Measurements from ENCODE around the gene FURIN.
A peak's percentile ranks its signal among the peaks of the same experiment; 100 is the strongest.
"Not testable (repeated sequence)": the region's sequence is repeated elsewhere in the genome, so short reads cannot be mapped to it uniquely, and the experiment has no call there.

The FURIN gene

DNA sequence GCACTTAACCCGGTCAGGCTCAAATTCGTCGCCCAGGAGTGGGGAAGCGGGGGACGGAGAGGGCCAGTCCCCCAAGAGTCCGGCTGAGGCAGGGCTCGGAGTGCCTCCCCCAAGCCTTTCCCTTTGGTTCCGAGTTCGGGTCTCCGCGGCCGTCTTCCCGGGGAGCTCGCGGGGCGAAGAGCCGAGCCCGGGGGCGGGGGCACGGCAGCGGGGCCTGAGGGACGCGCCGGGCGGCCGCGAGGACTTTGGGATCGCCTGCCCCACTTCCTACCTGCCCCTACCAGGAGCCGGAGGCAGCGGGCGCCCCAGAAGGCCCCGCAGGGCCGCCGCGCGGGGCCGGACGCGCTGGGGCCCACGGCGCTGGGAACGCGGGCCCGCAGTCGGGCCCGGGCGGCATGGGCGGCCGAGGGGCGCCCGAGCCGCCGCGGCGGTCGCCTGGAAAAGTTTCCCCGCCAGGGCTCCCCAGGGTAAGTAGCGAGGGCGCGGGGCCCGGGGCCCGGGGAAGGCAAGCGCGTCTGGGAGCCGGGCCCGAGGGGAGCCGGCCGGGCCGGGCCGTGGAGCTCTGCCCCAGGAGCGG is 2.8 kb downstream of the FURIN start:
- peak; percentile 49 for DNase-seq

DNA sequence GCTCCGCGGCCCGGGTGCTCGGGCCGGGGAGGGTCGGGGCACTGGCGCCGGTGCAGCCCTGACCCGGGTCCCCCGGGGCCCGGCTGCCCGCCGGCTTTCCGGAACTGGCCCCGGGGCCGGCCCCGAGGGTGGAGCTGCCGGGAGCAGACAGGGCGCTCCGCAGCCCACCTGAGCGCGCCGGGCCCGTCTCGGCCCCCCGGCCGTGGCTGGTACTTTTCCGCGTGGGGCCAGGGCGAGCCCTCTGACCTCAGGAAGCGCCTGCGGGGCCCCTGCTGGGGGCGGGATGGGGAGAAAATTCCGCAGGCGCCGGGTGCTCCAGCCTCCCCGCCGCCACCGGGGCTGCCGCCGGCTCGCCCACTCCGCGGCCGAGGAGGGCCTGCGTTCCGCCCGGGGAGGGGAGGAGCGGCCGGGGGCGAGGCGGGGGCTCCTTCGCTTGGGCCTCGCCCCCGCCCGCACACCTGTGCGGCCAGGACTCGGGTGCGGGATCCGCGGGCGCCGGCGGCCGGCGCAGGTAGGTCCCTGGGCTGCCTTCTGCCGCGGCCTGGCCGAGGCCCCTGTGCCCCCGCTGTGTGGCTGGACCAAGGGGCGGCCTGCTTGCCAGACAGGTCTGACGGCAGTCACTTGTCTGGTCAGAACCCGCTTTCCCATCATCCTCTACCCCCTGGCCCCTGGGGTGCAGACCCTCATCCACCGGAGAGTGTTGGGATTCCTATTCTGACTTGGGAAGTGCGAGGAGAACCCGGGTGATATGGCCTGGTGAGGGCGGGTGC is 3.5 kb downstream of the FURIN start:
- DNase-seq, result peak; percentile 56

DNA sequence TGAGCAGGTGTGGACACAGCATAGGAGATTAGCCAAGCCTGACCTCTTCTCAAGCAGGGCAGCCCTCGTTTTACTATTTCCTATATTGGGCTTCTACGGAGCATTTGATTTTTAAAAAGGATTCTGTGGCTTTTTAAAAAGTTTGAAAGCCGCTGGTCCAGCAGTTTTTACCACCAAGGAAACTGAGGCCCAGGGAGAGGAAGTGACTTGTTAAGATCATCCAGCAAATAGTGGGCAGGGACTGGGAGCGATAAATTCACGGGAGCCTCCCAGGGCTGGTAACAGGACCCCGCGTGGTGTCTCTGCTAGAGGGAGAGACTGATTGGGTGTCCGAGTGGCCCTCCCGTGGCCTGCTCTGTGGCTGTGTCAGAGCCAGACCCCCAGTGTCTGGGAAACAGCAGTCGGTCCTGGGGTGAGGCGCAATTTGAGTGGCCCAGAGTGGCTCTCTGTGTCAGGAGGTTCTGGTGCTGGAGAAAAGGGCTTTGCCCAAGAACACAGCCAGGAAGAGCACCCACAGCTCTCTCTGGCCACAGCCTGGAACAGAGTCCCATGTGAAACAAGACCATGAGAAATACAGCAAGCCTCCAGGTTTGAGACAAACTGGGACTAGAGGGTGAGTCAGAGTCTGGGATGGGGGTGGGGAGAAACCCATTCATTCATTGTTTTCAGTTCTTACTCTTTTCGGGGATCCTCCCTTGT is 4.2 kb downstream of the FURIN start:
- peak; percentile 79 for DNase-seq

DNA sequence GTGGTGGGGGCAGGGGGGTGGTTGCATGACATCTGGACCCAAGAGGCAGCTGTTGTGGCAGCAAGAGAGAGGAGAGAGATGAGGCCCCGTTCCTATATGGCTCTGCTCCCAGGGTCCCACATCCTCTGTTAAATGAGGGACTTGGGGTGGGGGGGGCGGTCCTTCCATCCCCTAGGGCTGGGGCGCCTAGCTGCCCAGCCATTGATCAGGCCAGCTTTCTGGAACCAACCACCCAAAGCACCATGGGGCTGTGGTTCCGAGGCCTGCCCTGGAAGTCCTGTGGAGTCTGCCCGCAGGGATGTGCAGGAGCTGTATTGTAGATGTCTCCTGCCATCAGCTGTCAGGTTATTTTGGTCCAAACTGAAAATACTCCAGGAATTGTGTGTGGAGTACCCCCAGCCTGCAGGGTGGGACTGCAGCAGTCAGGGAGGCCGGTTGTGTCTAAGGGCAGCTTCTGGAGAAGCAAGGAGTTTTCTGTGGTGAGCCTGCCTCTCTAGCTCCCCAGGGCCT is 5.2 kb downstream of the FURIN start:
- DNase-seq, result no peak

DNA sequence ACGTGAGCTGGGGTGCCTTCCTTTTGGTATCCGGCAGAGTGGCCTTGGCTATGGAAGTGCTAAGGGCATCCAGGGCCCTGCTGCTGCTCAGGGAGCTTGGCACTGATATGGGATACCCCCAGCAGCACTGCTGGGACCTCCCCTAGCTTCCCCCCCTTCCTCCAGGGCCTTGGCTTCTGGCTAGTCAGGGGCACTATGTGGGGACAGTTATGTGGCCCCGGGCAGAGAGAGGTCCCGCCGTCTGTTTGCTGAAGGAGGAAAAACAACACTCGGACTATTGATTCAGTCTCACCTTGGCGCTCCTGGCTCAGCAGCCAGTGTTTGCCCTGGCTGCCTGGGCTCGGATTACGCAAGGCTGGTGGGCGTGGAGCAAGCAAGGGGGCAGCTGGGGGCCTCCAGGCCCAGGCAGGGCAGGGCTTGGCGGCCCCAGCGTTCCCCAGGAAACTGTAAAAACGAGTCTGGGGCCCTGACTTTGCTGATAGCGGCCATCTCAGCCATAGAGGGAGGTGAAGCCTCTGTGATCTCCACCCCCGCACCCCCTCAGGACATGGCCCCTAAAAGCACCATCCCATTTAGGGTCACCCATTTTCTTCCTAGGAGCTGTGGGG is 5.7 kb downstream of the FURIN start:
- no peak for DNase-seq

DNA sequence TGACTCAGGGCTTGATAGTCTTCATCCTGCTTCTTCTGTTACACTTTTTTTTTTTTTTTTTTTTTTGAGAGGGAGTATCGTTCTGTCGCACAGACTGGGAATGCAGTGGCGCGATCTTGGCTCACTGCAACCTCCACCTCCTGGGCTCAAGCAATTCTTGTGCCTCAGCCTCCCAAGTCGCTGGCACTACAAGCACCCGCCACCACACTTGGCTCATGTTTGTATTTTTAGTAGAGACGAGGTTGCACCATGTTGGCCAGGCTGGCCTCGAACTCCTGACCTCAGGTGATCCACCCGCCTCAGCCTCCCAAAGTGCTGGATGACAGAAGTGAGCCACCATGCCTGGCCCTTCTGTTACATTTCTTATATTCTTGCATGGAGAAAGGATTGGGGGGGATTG is 6.6 kb downstream of the FURIN start:
- not testable (repeated sequence) for DNase-seq

DNA sequence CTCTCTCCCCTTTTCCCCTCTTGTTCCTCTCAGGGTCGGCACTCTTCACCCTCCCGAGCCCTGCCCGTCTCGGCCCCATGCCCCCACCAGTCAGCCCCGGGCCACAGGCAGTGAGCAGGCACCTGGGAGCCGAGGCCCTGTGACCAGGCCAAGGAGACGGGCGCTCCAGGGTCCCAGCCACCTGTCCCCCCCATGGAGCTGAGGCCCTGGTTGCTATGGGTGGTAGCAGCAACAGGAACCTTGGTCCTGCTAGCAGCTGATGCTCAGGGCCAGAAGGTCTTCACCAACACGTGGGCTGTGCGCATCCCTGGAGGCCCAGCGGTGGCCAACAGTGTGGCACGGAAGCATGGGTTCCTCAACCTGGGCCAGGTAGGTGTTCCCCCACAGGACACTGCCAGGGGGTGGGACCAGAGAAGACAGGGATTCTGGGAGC is 7.2 kb downstream of the FURIN start:
- DNase-seq, result no peak

DNA sequence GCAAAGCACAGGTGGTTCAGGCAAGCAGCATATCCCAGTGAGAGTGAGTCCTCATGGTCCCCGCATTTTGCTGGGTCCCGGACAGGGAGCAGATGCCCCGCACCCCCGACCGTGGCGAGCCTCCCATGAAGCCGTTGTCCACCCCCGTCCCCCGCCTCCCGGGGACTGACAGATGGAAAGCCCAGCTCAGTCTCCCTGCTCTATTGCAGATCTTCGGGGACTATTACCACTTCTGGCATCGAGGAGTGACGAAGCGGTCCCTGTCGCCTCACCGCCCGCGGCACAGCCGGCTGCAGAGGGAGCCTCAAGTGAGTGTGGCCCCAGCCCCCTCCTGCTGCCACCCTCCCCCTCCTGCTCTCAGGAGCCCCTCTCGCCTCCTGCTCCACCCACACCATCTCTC is 7.7 kb downstream of the FURIN start:
- no peak for DNase-seq

DNA sequence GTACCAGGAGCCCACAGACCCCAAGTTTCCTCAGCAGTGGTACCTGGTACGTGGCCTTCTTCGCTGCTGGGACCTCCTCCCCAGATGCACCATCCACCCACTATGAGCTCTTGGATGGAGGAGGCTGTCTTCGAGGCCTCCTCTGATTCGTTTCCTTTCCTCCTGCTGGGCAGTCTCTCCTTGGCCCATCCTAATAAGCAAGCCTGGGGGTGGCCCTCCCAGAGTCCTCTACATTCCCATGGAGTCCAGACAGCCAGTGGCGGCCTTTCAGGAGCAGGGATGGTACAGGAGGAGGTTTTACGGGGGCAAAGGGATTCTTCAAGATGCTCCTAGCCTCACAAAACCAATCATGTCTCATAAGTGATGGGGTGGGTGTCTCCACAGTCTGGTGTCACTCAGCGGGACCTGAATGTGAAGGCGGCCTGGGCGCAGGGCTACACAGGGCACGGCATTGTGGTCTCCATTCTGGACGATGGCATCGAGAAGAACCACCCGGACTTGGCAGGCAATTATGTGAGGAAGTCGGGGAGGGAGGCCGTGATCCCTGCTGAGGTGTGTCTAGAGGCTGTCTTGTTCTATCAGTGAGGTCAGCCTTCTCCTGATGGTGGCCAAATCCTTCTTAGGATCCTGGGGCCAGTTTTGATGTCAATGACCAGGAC is 8.3 kb downstream of the FURIN start:
- DNase-seq, result no peak

DNA sequence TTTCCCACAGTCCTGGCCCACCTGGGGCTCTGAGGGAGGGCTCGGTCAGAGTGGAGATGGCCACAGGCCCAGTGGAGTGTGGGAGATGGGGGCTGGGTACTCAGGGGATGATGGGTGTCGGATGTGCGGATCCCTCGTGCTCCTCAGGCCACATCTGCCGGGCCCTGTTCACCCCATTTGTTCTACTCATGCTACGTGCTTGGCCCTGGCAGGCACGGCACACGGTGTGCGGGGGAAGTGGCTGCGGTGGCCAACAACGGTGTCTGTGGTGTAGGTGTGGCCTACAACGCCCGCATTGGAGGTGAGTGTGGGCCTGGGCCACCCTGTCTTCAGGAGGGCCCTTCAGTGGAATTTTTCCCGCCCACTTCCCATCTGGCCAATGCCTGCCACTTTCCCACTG is 8.9 kb downstream of the FURIN start:
- no peak for DNase-seq

DNA sequence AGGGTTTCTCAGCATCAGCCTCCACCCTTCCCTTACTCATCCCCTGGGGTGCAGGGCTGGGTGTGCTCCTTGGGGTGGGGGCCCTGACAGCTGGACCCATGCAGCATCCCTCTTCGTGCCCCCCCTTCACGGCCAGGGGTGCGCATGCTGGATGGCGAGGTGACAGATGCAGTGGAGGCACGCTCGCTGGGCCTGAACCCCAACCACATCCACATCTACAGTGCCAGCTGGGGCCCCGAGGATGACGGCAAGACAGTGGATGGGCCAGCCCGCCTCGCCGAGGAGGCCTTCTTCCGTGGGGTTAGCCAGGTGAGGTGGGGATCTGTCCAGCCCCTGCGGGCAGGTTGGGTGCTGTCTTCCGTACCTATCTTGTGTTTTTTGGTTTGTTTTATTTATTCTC is 9.6 kb downstream of the FURIN start:
- DNase-seq, result no peak

DNA sequence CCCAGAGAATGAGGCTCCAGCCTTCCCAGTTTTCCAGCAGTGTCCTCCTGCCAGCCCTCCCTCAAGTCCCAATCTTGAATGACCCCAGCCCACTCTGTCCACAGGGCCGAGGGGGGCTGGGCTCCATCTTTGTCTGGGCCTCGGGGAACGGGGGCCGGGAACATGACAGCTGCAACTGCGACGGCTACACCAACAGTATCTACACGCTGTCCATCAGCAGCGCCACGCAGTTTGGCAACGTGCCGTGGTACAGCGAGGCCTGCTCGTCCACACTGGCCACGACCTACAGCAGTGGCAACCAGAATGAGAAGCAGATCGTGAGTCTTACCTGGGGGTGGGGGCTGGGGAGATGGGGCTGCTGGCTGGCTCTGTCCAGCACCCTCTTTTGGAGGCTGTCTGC is 10.3 kb downstream of the FURIN start:
- no peak for DNase-seq

DNA sequence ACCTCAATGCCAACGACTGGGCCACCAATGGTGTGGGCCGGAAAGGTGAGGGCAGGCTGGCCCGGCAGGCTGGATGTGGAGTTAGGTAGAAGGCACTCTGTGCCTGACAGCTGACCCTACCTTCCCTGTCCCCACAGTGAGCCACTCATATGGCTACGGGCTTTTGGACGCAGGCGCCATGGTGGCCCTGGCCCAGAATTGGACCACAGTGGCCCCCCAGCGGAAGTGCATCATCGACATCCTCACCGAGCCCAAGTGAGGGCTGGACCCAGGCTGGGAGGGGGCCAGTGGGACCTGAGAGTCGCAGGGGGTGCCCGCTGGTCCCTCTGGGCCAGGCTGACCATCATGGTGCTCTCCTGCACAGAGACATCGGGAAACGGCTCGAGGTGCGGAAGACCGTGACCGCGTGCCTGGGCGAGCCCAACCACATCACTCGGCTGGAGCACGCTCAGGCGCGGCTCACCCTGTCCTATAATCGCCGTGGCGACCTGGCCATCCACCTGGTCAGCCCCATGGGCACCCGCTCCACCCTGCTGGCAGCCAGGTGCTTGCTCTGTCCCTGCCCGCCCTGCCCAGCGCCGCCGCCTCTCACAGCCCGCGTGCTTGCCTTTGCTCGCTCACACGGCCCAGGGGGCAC is 11.5 kb downstream of the FURIN start:
- DNase-seq, result no peak

DNA sequence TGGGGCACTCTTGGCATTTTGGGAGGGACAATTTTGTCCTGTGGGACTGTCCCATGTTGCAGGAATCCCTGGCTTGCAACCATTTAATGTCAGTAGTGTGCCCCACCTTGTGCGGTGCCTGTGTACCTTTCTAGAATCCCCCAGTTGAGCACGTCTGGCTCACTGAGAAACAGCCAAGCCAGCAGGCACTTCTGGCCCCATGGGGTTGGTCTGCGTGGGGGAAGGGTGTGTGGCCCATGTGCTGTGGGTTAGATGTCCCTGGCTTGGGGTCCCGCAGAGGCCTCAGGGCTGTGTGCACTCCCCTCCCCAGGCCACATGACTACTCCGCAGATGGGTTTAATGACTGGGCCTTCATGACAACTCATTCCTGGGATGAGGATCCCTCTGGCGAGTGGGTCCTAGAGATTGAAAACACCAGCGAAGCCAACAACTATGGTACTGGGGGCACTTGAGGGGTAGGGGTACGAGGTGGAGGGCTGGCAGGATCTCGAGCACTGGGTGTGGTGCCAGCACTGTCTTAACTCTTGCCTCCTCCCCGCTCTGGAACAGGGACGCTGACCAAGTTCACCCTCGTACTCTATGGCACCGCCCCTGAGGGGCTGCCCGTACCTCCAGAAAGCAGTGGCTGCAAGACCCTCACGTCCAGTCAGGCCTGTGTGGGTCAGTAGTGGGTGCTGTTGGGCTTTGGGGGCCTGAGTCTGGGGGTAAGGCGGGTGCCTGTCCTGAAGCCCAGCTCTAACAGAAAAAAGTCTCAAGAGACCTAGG is 12.2 kb downstream of the FURIN start:
- DNase-seq, result no peak

DNA sequence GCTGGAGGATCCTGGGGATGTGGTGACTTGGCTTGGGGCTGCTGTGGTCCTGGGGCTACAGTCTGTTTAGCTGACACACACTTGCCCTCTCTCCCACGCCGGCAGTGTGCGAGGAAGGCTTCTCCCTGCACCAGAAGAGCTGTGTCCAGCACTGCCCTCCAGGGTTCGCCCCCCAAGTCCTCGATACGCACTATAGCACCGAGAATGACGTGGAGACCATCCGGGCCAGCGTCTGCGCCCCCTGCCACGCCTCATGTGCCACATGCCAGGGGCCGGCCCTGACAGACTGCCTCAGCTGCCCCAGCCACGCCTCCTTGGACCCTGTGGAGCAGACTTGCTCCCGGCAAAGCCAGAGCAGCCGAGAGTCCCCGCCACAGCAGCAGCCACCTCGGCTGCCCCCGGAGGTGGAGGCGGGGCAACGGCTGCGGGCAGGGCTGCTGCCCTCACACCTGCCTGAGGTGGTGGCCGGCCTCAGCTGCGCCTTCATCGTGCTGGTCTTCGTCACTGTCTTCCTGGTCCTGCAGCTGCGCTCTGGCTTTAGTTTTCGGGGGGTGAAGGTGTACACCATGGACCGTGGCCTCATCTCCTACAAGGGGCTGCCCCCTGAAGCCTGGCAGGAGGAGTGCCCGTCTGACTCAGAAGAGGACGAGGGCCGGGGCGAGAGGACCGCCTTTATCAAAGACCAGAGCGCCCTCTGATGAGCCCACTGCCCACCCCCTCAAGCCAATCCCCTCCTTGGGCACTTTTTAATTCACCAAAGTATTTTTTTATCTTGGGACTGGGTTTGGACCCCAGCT is 13.0 kb downstream of the FURIN start:
- no peak for DNase-seq

DNA sequence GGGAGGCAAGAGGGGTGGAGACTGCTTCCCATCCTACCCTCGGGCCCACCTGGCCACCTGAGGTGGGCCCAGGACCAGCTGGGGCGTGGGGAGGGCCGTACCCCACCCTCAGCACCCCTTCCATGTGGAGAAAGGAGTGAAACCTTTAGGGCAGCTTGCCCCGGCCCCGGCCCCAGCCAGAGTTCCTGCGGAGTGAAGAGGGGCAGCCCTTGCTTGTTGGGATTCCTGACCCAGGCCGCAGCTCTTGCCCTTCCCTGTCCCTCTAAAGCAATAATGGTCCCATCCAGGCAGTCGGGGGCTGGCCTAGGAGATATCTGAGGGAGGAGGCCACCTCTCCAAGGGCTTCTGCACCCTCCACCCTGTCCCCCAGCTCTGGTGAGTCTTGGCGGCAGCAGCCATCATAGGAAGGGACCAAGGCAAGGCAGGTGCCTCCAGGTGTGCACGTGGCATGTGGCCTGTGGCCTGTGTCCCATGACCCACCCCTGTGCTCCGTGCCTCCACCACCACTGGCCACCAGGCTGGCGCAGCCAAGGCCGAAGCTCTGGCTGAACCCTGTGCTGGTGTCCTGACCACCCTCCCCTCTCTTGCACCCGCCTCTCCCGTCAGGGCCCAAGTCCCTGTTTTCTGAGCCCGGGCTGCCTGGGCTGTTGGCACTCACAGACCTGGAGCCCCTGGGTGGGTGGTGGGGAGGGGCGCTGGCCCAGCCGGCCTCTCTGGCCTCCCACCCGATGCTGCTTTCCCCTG is 13.8 kb downstream of the FURIN start:
- no peak for DNase-seq

DNA sequence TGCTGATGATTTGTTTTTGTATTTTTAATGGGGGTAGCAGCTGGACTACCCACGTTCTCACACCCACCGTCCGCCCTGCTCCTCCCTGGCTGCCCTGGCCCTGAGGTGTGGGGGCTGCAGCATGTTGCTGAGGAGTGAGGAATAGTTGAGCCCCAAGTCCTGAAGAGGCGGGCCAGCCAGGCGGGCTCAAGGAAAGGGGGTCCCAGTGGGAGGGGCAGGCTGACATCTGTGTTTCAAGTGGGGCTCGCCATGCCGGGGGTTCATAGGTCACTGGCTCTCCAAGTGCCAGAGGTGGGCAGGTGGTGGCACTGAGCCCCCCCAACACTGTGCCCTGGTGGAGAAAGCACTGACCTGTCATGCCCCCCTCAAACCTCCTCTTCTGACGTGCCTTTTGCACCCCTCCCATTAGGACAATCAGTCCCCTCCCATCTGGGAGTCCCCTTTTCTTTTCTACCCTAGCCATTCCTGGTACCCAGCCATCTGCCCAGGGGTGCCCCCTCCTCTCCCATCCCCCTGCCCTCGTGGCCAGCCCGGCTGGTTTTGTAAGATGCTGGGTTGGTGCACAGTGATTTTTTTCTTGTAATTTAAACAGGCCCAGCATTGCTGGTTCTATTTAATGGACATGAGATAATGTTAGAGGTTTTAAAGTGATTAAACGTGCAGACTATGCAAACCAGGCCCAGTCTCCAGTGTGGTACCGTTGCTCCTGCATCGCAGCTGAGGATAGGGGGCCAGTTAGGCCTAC is 14.6 kb downstream of the FURIN start:
- DNase-seq, result no peak

DNA sequence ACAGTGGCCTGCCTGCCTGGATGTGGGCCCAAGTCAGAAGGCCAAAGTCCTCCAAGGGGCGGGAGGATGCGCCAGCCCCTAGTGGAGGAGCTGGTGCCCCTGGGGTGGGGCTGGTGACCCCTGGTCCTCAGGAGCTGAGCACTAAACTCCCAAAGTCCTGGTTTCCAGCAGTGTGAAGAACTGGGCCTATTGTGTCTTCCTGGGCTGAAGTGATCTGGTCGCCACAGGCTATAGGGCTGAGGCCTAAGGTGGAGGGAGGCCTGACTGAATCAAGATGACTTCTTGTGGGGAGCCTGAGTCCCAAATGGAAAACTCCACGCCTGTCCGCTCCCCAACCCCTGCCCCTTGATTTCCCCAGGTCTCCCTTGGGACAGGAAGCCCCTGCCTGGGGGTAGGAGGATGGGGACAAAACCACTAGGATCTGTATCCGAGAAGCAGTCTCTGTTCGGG is 15.2 kb downstream of the FURIN start:
- no peak for DNase-seq
